Activated naive CD8-positive, alpha-beta T cell (primary cell): ENCODE measurements around the gene HEYL.

Experiments
- H3K27ac Mint-ChIP-seq: one replicate; pipeline ENCODE4 v1.8.0; 2021; ENCODE audit warnings: mixed read lengths
- H3K27me3 Mint-ChIP-seq: one replicate; pipeline ENCODE4 v1.8.0; 2021; ENCODE audit warnings: mixed read lengths
- H3K36me3 Mint-ChIP-seq: one replicate; pipeline ENCODE4 v1.8.0; 2021; ENCODE audit warnings: mixed read lengths
- H3K4me1 Mint-ChIP-seq: one replicate; pipeline ENCODE4 v1.8.0; 2021; ENCODE audit warnings: low read depth, mixed read lengths
- H3K4me3 Mint-ChIP-seq: one replicate; pipeline ENCODE4 v1.8.0; 2021; ENCODE audit warnings: mild to moderate bottlenecking, mixed read lengths
- H3K9me3 Mint-ChIP-seq: one replicate; pipeline ENCODE4 v1.8.0; 2021; ENCODE audit warnings: low read depth, mixed read lengths

The HEYL gene

GRCh38 chr1:39637361-39637760 lies 2.1 kb downstream of the HEYL start:
- Mint-ChIP-seq H3K4me1 (peaks cover 4% of the 10 kb centered on the region), H3K36me3 (no peaks in the 10 kb centered on the region), H3K27ac (no peak overlapping the region), H3K9me3 (no peaks in the 10 kb centered on the region), H3K4me3 (no peak overlapping the region), H3K27me3 (peaks cover 15% of the 10 kb centered on the region)

- Mint-ChIP-seq H3K27ac (no peak overlapping the region), H3K36me3 (no peaks in the 10 kb centered on the region), H3K4me1 (peaks cover 4% of the 10 kb centered on the region), H3K27me3 (peaks cover 15% of the 10 kb centered on the region), H3K4me3 (no peak overlapping the region), H3K9me3 (no peaks in the 10 kb centered on the region)
These were observed 3.6 kb downstream of the HEYL start for GRCh38 chr1:39635871-39636210.

GRCh38 chr1:39635205-39635870 lies 4.1 kb downstream of the HEYL start:
- Mint-ChIP-seq H3K27ac (no peak overlapping the region), H3K4me1 (peaks cover 4% of the 10 kb centered on the region), H3K4me3 (no peak overlapping the region), H3K36me3 (no peaks in the 10 kb centered on the region), H3K27me3 (peaks cover 15% of the 10 kb centered on the region), H3K9me3 (no peaks in the 10 kb centered on the region)

GRCh38 chr1:39633422-39633821 lies 6.0 kb downstream of the HEYL start:
- H3K27me3 Mint-ChIP-seq: peaks cover 14% of the 10 kb centered on the region
- no peaks in the 10 kb centered on the region for H3K36me3 Mint-ChIP-seq
- no peaks in the 10 kb centered on the region for H3K9me3 Mint-ChIP-seq
- no peak overlapping the region for H3K4me3 Mint-ChIP-seq
- no peak overlapping the region for H3K27ac Mint-ChIP-seq
- H3K4me1 Mint-ChIP-seq: no peaks in the 10 kb centered on the region

GRCh38 chr1:39632682-39633417 lies 6.6 kb downstream of the HEYL start:
- H3K27ac Mint-ChIP-seq: no peak overlapping the region
- no peaks in the 10 kb centered on the region for H3K4me1 Mint-ChIP-seq
- peaks cover 10% of the 10 kb centered on the region for H3K27me3 Mint-ChIP-seq
- no peaks in the 10 kb centered on the region for H3K36me3 Mint-ChIP-seq
- no peak overlapping the region for H3K4me3 Mint-ChIP-seq
- H3K9me3 Mint-ChIP-seq: no peaks in the 10 kb centered on the region

GRCh38 chr1:39632323-39632681 lies 7.1 kb downstream of the HEYL start:
- no peak overlapping the region for H3K4me3 Mint-ChIP-seq
- H3K9me3 Mint-ChIP-seq: no peaks in the 10 kb centered on the region
- peaks cover 8% of the 10 kb centered on the region for H3K27me3 Mint-ChIP-seq
- H3K27ac Mint-ChIP-seq: no peak overlapping the region
- H3K4me1 Mint-ChIP-seq: no peaks in the 10 kb centered on the region
- no peaks in the 10 kb centered on the region for H3K36me3 Mint-ChIP-seq

- no peak overlapping the region for H3K27ac Mint-ChIP-seq
- H3K4me3 Mint-ChIP-seq: no peak overlapping the region
These were observed 7.8 kb downstream of the HEYL start for GRCh38 chr1:39631361-39632322.

GRCh38 chr1:39628807-39629350 lies 10.6 kb downstream of the HEYL start:
- Mint-ChIP-seq H3K27ac (no peak overlapping the region), H3K9me3 (no peaks in the 10 kb centered on the region), H3K4me3 (no peak overlapping the region), H3K4me1 (no peaks in the 10 kb centered on the region), H3K27me3 (peaks cover 8% of the 10 kb centered on the region), H3K36me3 (no peaks in the 10 kb centered on the region)

More at GRCh38 chr1:39631361-39632322, 7.8 kb downstream of the HEYL start:
- H3K36me3 Mint-ChIP-seq: no peaks in the 10 kb centered on the region
- H3K9me3 Mint-ChIP-seq: no peaks in the 10 kb centered on the region
- H3K27me3 Mint-ChIP-seq: peaks cover 8% of the 10 kb centered on the region
- H3K4me1 Mint-ChIP-seq: no peaks in the 10 kb centered on the region

GRCh38 chr1:39626646-39627045 lies 12.8 kb downstream of the HEYL start:
- H3K36me3 Mint-ChIP-seq: no peaks in the 10 kb centered on the region

GRCh38 chr1:39625462-39626273 lies 13.8 kb downstream of the HEYL start:
- peaks cover 4% of the 10 kb centered on the region for H3K27me3 Mint-ChIP-seq
- no peak overlapping the region for H3K4me3 Mint-ChIP-seq

More at GRCh38 chr1:39626646-39627045, 12.8 kb downstream of the HEYL start:
- Mint-ChIP-seq H3K27ac (no peak overlapping the region), H3K4me3 (no peak overlapping the region), H3K9me3 (no peaks in the 10 kb centered on the region), H3K27me3 (peaks cover 4% of the 10 kb centered on the region), H3K4me1 (no peaks in the 10 kb centered on the region)

GRCh38 chr1:39625009-39625408 lies 14.4 kb downstream of the HEYL start:
- peaks cover 4% of the 10 kb centered on the region for H3K27me3 Mint-ChIP-seq
- H3K4me1 Mint-ChIP-seq: no peaks in the 10 kb centered on the region
- H3K4me3 Mint-ChIP-seq: no peak overlapping the region
- H3K27ac Mint-ChIP-seq: no peak overlapping the region
- no peaks in the 10 kb centered on the region for H3K9me3 Mint-ChIP-seq
- H3K36me3 Mint-ChIP-seq: peaks cover 3% of the 10 kb centered on the region

More at GRCh38 chr1:39625462-39626273, 13.8 kb downstream of the HEYL start:
- Mint-ChIP-seq H3K36me3 (peaks cover 1% of the 10 kb centered on the region), H3K27ac (no peak overlapping the region), H3K9me3 (no peaks in the 10 kb centered on the region), H3K4me1 (no peaks in the 10 kb centered on the region)

GRCh38 chr1:39623053-39623452 lies 16.4 kb downstream of the HEYL start:
- Mint-ChIP-seq H3K27me3 (peaks cover 6% of the 10 kb centered on the region), H3K4me3 (no peak overlapping the region), H3K36me3 (peaks cover 3% of the 10 kb centered on the region), H3K9me3 (no peaks in the 10 kb centered on the region), H3K4me1 (no peaks in the 10 kb centered on the region), H3K27ac (no peak overlapping the region)

- Mint-ChIP-seq H3K36me3 (peaks cover 3% of the 10 kb centered on the region), H3K9me3 (no peaks in the 10 kb centered on the region), H3K27me3 (peaks cover 6% of the 10 kb centered on the region), H3K4me1 (no peaks in the 10 kb centered on the region), H3K27ac (no peak overlapping the region), H3K4me3 (no peak overlapping the region)
These were observed 17.0 kb downstream of the HEYL start for GRCh38 chr1:39622427-39622826.

- H3K9me3 Mint-ChIP-seq: no peaks in the 10 kb centered on the region
- no peaks in the 10 kb centered on the region for H3K4me1 Mint-ChIP-seq
- peaks cover 3% of the 10 kb centered on the region for H3K36me3 Mint-ChIP-seq
- no peak overlapping the region for H3K27ac Mint-ChIP-seq
- H3K4me3 Mint-ChIP-seq: no peak overlapping the region
- H3K27me3 Mint-ChIP-seq: peaks cover 9% of the 10 kb centered on the region
These were observed 18.7 kb downstream of the HEYL start for GRCh38 chr1:39620659-39621165.
